Renal cortex interstitium (tissue), 11 donors: ENCODE data around the gene TAS2R10. TPM values are rescaled to one million over a fixed set of nuclear protein-coding genes. Genes with fewer than 3 reads are reported as not detected.
"Not testable (repeated sequence)": the region's sequence is repeated elsewhere in the genome, so short reads cannot be mapped to it uniquely, and the experiment has no call there.

Experiments
- DNase-seq, 11 donors: peaks; one replicate each; pipeline ENCODE4 v3.0.0-alpha.2; 2013; ENCODE audit warnings: low read depth in 9 of 11, low spot score in 4 of 11; ENCODE audit errors: extremely low read depth in 1 of 11
- polyA plus RNA-seq, 3 donors: library from polyadenylated mRNA; unstranded; fragments of 120-200 nt; gene quantifications; one replicate each; pipeline ENCODE4 v1.2.1, GENCODE V29; 2013; ENCODE audit not compliant: insufficient read length in 3 of 3

The TAS2R10 gene
- polyA plus RNA-seq, 3 donors: 2.2 to 3.3 (median 2.7) TPM

DNA sequence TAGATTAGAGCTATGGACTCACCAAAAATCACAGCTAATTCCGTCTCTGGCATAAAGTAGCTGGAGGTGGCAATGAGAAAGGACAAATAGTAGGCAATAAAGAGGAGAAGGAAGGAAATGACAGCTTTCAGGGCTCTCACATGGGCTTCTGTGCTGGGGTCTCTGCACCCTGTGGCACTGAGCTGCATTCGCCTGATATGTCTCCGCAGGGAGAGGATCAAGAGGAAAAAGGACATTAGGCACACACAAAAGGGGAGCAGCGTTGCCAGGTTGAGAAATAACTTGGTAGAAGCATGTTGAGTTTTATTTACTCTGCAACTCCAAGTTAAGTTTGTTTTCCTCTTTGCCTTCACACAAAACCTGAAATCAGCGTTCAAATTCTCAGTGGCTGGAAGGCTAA lies 24.4 kb downstream of the TAS2R10 start:
- DNase-seq: no peak

DNA sequence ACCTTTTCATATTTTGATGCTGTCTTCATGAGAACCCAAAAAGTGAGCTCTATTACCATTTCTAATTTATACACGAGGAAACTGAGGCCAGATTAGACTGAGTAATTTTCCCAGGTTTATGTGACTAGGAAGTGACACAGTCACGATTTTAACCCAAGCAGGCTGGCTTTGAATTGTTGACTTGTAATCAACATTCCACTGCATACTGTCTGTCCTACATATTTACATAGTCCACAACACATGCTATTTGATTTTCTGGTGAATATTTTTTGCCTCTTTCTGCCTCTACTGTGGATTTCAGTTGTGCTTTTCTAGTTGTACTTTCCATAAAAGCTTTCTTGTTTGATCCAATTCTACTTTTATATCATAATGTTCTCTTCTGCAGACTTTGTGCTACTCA lies 31.9 kb downstream of the TAS2R10 start:
- no peak for DNase-seq

DNA sequence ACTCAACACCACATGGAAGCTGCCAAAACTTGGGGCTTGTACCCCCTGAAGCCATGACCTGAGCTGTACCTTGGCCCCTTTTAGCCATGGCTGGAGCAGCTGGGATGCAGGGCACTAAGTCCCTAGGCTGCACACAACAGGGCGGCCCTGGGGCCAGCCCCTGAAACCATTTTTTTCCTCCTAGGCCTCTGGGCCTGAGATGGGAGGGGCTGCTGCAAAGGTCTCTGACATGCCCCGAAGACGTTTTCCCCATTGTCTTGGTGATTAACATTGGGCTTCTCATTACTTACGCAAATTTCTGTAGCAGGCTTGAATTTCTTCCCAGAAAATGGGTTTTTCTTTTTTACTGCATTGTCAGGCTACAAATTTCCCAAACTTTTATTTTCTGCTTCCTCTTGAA lies 34.4 kb downstream of the TAS2R10 start:
- not testable (repeated sequence) for DNase-seq

- DNase-seq: no peak
Observed at GRCh38 chr12:10783252-10783651, 42.9 kb downstream of the TAS2R10 start.

- DNase-seq: no peak
Observed at GRCh38 chr12:10779103-10779502, 47.1 kb downstream of the TAS2R10 start.

Other genes with a start within 250 kb of the TAS2R10 start
- gene MAGOHB, start 212.7 kb downstream of the TAS2R10 start, polyA plus RNA-seq: 10 to 100 TPM; 38.9 to 41.5 (median 41.4) TPM
- gene STYK1, start 152.3 kb downstream of the TAS2R10 start, polyA plus RNA-seq: under 1 TPM; 0.64 to 0.80 (median 0.69) TPM
- 100 to 1,000 TPM; 216 to 263 (median 254) TPM for gene YBX3, start 103.0 kb downstream of the TAS2R10 start, polyA plus RNA-seq
- gene TAS2R7, start 23.7 kb downstream of the TAS2R10 start, polyA plus RNA-seq: not detected
- not detected for gene TAS2R8, start 19.1 kb downstream of the TAS2R10 start, polyA plus RNA-seq
- not detected for gene TAS2R9, start 16.2 kb downstream of the TAS2R10 start, polyA plus RNA-seq
- 10 to 100 TPM in 1 of 3 donors, 1 to 10 TPM in 2; 5.6 to 14.4 (median 8.8) TPM for gene PRR4, start 23.1 kb upstream of the TAS2R10 start, polyA plus RNA-seq
- gene PRH1, start 57.9 kb upstream of the TAS2R10 start, polyA plus RNA-seq: 10 to 100 TPM; 13.0 to 18.0 (median 15.2) TPM
- under 1 TPM in 1 of 3 donors, not detected in 2; 0.24 TPM for gene TAS2R13, start 83.2 kb upstream of the TAS2R10 start, polyA plus RNA-seq
- under 1 TPM in 2 of 3 donors, not detected in 1; 0.56 TPM for gene PRH2, start 102.9 kb upstream of the TAS2R10 start, polyA plus RNA-seq
- gene TAS2R14, start 112.9 kb upstream of the TAS2R10 start, polyA plus RNA-seq: 1 to 10 TPM; 3.0 to 6.0 (median 3.1) TPM
- under 1 TPM in 1 of 3 donors, not detected in 2; 0.20 TPM for gene TAS2R50, start 160.6 kb upstream of the TAS2R10 start, polyA plus RNA-seq
- gene TAS2R20, start 171.9 kb upstream of the TAS2R10 start, polyA plus RNA-seq: 1 to 10 TPM; 1.1 to 4.0 (median 1.9) TPM
- gene TAS2R19, start 196.3 kb upstream of the TAS2R10 start, polyA plus RNA-seq: 1 to 10 TPM; 1.1 to 2.5 (median 1.8) TPM
- 1 to 10 TPM; 1.1 to 2.9 (median 1.4) TPM for gene TAS2R31, start 205.0 kb upstream of the TAS2R10 start, polyA plus RNA-seq
- gene TAS2R46, start 235.9 kb upstream of the TAS2R10 start, polyA plus RNA-seq: not detected